Breast epithelium (tissue), 3 donors: Measurements from ENCODE around the gene CCBE1.

Experiments
- POLR2AphosphoS5 ChIP-seq, 3 donors: sonication (generic); formaldehyde crosslinking; IDR thresholded peaks; one replicate each; pipeline ENCODE4 v1.6.1; 2017; ENCODE audit warnings: antibody characterized with exemption in 3 of 3
- TF ChIP-seq, protein P1 (sequence below), 3 donors: fragments of 450-650 bp; IDR thresholded peaks; one replicate each; pipeline ENCODE4 v1.5.1; 2016 to 2017; ENCODE audit warnings: antibody characterized with exemption in 3 of 3, mild to moderate bottlenecking in 3 of 3, moderate library complexity in 3 of 3

DNA sequence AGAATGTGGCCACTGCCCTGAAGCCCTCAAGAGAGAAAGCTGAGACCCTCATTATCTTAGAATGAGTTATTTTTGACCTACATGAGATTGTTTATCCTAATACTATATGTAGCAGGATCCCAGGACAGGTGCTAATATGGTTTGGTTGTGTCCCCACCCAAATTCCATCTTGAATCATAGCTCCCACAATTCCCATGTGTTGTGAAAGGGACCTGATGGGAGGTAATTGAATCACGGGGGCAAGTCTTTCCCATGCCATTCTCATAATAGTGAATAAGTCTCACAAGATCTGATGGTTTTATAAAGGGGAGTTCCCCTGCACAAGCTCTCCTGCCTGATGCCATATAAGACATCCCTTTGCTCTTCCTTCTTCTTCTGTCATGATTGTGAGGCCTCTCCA, 76.8 kb downstream of the CCBE1 start:
- no peak for TF ChIP-seq POLR2AphosphoS5 (IDR thresholded peaks at IDR 0.05)
- TF ChIP-seq, protein P1, sequence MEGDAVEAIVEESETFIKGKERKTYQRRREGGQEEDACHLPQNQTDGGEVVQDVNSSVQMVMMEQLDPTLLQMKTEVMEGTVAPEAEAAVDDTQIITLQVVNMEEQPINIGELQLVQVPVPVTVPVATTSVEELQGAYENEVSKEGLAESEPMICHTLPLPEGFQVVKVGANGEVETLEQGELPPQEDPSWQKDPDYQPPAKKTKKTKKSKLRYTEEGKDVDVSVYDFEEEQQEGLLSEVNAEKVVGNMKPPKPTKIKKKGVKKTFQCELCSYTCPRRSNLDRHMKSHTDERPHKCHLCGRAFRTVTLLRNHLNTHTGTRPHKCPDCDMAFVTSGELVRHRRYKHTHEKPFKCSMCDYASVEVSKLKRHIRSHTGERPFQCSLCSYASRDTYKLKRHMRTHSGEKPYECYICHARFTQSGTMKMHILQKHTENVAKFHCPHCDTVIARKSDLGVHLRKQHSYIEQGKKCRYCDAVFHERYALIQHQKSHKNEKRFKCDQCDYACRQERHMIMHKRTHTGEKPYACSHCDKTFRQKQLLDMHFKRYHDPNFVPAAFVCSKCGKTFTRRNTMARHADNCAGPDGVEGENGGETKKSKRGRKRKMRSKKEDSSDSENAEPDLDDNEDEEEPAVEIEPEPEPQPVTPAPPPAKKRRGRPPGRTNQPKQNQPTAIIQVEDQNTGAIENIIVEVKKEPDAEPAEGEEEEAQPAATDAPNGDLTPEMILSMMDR (IDR thresholded peaks at IDR 0.05): no peak
